ENCODE results near the gene DIP2A. TPM values are rescaled to one million over a fixed set of nuclear protein-coding genes. Genes with fewer than 3 reads are reported as not detected.

DIP2A gene
- total RNA-seq, 4 donors from 2014 or later: 42.3 to 141 (median 52.8) TPM

DNA sequence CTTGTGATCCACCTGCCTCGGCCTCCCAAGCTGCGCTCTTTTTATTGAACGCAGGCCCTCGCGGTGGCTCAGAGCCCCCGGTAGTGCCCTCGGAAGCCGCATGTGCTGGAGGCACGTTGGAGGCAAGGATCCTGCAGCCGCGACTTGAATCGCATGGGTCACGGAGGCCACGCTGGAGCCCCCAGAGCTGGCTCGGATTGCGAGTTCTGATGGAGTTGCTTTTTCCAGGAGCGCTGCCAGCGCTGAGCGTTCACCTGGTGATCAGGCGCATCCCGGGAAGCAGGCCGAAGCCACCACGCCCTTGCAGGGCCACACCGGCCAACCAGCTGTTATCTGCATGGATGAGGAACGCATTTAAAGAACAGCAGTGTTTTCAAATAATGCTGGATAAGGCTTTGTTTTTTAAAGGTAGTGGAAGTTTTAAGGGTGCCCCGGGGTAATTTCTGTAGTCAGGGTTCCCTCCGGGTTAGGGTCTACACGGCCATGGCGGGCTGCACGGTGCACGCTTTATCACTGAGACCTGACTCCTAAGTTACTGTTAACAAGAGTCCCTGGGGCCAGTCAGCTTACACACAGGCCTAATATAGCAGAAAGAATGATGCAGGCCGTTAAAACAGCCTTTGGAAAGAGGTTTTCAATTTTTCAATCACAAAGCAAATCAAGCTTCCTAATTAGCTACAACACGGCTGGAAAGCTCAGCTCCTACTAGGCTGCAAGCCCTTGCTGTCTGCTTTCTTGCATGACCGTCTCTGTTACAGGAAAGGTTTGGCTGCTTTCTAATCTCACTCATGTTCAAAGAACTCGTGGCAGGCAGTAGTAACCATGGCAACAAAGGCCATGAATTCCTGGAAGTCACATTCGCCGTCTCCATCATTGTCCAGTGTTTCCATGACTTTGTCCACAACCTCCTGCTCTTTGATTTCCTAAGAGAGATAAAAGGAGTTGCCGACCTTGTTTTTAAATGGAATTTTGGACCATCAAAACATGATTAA lies 140.2 kb downstream of the DIP2A start:
- 72% methylated on average over 33 of the region's 38 CpGs for WGBS
- no peaks in the 10 kb centered on the region for H3K27me3 ChIP-seq
- H3K36me3 ChIP-seq: no peaks in the 10 kb centered on the region
- TF ChIP-seq POLR2AphosphoS5 (IDR thresholded peaks at IDR 0.05) (peak in 1 of 3 donors; percentile 64), EP300 (IDR thresholded peaks at IDR 0.05) (no peak)
- TF ChIP-seq, protein P1, sequence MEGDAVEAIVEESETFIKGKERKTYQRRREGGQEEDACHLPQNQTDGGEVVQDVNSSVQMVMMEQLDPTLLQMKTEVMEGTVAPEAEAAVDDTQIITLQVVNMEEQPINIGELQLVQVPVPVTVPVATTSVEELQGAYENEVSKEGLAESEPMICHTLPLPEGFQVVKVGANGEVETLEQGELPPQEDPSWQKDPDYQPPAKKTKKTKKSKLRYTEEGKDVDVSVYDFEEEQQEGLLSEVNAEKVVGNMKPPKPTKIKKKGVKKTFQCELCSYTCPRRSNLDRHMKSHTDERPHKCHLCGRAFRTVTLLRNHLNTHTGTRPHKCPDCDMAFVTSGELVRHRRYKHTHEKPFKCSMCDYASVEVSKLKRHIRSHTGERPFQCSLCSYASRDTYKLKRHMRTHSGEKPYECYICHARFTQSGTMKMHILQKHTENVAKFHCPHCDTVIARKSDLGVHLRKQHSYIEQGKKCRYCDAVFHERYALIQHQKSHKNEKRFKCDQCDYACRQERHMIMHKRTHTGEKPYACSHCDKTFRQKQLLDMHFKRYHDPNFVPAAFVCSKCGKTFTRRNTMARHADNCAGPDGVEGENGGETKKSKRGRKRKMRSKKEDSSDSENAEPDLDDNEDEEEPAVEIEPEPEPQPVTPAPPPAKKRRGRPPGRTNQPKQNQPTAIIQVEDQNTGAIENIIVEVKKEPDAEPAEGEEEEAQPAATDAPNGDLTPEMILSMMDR (IDR thresholded peaks at IDR 0.05): no peak
- peaks cover 6% of the 10 kb centered on the region for H3K4me1 ChIP-seq
- H3K9me3 ChIP-seq: no peaks in the 10 kb centered on the region
- peak in 1 of 2 donors; percentile 56 for DNase-seq (ENCODE audit: low spot score in 2 of 2)
- H3K27ac ChIP-seq: no peak overlapping the region
- no peak overlapping the region for H3K4me3 ChIP-seq

DNA sequence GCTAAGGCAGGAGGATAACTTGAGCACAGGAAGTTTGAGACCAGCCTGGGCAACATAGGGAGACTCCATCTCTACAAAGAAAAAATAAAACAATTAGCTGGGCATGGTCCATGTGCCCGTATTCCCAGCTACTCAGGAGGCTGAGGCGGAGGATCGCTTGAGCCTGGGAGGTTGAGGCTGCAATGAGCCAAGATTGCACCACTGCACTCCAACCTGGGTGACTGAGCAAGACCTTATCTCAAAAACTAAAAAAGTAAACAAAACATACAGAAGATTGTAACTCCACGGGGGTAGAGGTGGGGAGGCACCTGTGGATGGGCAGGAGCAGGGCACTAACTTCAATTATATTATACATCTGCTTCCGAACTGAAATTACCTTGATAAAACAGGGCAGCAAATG lies 141.6 kb downstream of the DIP2A start:
- DNase-seq (ENCODE audit: low spot score in 2 of 2): no peak
- no peak overlapping the region for H3K4me3 ChIP-seq
- TF ChIP-seq, protein P1 (IDR thresholded peaks at IDR 0.05): no peak
- TF ChIP-seq EP300 (IDR thresholded peaks at IDR 0.05): no peak
- TF ChIP-seq POLR2A (IDR thresholded peaks at IDR 0.05): no peak
- TF ChIP-seq POLR2AphosphoS5 (IDR thresholded peaks at IDR 0.05): no peak
- WGBS: 87% methylated on average over 5 of the region's 5 CpGs
- H3K27me3 ChIP-seq: no peaks in the 10 kb centered on the region
- no peaks in the 10 kb centered on the region for H3K9me3 ChIP-seq
- no peaks in the 10 kb centered on the region for H3K36me3 ChIP-seq
- no peak overlapping the region for H3K27ac ChIP-seq
- H3K4me1 ChIP-seq: peaks cover 11% of the 10 kb centered on the region

DNA sequence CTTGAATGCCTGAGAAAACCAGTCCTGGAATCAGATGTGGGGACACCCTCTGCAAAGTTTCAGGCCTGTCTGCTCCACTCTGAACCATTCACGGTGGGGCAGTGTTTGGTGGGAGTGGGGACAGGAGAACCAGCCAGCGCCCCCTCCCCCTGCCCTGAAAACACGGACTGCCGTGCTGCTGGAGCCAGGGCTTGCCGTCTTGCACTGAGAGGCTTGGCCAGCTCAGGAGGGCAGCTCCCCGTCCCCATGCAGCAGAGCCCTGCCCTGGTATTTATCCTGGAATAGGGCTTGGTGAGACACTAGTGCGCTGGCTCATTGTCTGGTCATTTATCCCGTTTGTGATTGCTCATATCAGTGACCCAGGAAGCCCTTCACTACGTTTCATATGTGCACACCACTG lies 142.3 kb downstream of the DIP2A start:
- H3K9me3 ChIP-seq: no peaks in the 10 kb centered on the region
- WGBS: 77% methylated on average over 8 of the region's 9 CpGs
- no peak overlapping the region for H3K27ac ChIP-seq
- no peak overlapping the region for H3K4me3 ChIP-seq
- H3K4me1 ChIP-seq: peaks cover 14% of the 10 kb centered on the region
- peak in 1 of 2 donors; percentile 35 for DNase-seq (ENCODE audit: low spot score in 2 of 2)
- no peaks in the 10 kb centered on the region for H3K36me3 ChIP-seq
- H3K27me3 ChIP-seq: no peaks in the 10 kb centered on the region
- TF ChIP-seq POLR2AphosphoS5 (IDR thresholded peaks at IDR 0.05) (no peak), EP300 (IDR thresholded peaks at IDR 0.05) (no peak)
- TF ChIP-seq, protein P1 (IDR thresholded peaks at IDR 0.05): no peak

DNA sequence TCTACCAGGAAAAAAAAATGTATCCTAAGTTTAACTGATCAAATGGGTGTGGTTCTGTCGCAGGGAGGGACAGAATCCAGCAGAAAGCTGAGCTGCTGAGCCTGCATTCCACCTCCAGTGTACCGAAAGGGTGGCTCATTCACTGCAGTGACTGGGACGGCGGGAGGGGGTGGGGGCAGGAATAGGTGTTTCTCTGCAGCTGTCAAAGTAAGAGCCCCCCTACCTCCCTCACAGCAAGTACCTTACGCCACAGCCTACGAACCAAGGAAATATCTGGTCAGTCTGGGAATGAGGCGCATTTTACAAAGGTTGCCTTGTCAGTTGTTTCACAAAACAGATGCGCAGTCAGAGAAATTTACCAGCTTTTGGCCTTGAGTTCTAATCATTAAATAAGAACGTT lies 144.5 kb downstream of the DIP2A start:
- Histone ChIP-seq H3K27ac (no peak overlapping the region), H3K36me3 (no peaks in the 10 kb centered on the region), H3K27me3 (no peaks in the 10 kb centered on the region), H3K4me3 (no peak overlapping the region), H3K4me1 (peaks cover 14% of the 10 kb centered on the region), H3K9me3 (no peaks in the 10 kb centered on the region)
- DNase-seq (ENCODE audit: low spot score in 2 of 2): no peak
- TF ChIP-seq POLR2AphosphoS5 (IDR thresholded peaks at IDR 0.05) (no peak), POLR2A (IDR thresholded peaks at IDR 0.05) (no peak), EP300 (IDR thresholded peaks at IDR 0.05) (no peak)
- TF ChIP-seq, protein P1 (IDR thresholded peaks at IDR 0.05): no peak
- 29% methylated on average over 6 of the region's 9 CpGs for WGBS

DNA sequence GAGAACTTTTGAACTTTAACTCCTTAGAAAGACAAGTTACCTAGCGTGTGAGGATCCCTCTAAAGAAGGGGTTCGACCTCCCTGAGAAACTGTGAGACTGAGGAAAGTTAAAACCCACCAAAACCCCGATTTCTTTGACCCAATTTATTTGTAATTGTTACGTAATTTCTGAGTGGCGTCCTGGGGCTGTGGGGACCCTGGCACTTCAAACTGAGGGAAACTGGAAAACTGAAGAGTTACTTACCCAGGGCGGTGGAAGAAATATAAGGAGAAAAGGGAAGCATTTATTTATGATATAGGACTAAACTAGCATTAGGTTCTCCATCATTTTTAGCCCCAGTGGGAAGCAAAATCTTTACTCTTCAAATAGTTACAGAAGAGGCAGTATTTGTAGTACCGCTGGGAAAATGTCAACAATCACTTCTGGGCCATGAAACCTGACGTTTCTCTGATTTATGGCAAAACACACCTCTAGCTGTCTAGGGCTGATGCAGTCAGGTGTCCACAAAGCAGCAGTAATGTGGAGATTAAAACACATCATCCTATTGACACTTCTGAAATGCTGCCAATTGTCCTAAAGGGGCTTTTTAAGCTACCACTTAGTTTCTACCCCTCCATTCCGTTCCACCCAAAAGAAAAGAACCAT lies 145.8 kb downstream of the DIP2A start:
- WGBS: 77% methylated on average over 9 of the region's 9 CpGs
- H3K27ac ChIP-seq: no peak overlapping the region

More for the DNA sequence above, 145.8 kb downstream of the DIP2A start:
- Histone ChIP-seq H3K4me3 (no peak overlapping the region), H3K27me3 (no peaks in the 10 kb centered on the region), H3K4me1 (peaks cover 8% of the 10 kb centered on the region), H3K36me3 (no peaks in the 10 kb centered on the region), H3K9me3 (no peaks in the 10 kb centered on the region)
- TF ChIP-seq POLR2A (IDR thresholded peaks at IDR 0.05): no peak
- TF ChIP-seq EP300 (IDR thresholded peaks at IDR 0.05): no peak
- TF ChIP-seq, protein P1 (IDR thresholded peaks at IDR 0.05): no peak
- TF ChIP-seq POLR2AphosphoS5 (IDR thresholded peaks at IDR 0.05): no peak
- DNase-seq (ENCODE audit: low spot score in 2 of 2): no peak

Data from suprapubic skin (tissue), 4 donors.